NCI-H1092 (cell line): Measurements from ENCODE around the gene FBLN1.
"Not testable (repeated sequence)": the region's sequence is repeated elsewhere in the genome, so short reads cannot be mapped to it uniquely, and the experiment has no call there.

Experiments
- DNase-seq: peaks from one replicate; lab custom pipeline; 2025; lab: John Stamatoyannopoulos, UW

Gene FBLN1

DNA sequence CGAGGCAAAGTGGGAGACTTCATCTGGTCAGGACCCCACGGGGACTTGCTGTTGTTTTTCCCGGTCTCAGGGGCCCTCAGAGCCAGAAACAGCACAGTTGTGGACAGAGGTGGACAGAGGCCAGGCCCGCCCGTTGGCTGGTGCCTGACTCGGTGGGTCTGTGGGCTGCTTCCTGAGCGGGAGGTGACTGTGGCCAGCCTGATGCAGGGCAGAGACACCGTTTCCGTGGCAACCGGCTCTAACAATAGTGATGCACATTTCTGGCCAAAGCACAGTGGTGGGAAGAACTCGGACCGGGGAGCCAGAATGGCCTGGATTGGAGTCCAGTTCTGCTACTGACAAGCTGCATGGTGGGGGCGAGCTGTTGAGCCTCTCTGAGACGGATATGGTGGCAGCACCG lies 110.3 kb downstream of the FBLN1 start:
- no peak for DNase-seq

DNA sequence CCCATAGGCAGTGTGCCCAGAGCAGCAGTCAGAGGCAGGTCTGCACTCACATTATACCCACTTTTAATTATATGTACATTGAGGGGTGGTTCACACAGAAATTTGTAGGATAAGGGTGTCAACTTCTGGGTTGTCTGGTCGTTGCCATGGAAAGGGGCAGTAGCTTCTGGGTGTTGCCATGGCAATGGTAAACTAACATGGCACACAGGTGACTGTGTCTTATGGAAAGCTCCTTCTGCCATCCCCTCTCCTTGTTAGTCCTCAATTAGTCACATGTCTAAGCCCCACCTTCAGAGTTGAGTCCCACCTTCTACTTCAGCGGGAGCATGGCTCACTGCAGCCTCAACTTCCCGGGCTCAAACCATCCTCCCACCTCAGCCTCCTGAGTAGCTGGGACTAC lies 112.7 kb downstream of the FBLN1 start:
- DNase-seq: no peak

DNA sequence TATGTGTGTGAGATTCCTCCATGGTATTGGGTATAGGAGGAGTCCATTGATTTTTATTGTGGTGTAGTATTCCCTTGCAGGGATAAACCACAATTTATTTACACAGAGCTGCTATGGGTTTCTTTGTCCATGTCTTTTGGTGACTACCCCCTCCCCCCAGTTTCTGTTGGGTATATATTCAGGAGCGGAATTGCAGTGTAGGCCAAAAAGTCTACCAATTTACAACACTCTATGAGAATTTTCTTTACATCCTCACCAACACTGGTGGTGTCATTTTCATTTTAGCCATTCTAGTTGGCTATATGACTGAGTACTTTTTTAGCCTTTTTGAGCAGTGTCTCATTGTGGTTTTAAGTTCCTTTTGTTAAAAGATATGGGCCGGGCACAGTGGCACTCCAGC lies 113.7 kb downstream of the FBLN1 start:
- no peak for DNase-seq

DNA sequence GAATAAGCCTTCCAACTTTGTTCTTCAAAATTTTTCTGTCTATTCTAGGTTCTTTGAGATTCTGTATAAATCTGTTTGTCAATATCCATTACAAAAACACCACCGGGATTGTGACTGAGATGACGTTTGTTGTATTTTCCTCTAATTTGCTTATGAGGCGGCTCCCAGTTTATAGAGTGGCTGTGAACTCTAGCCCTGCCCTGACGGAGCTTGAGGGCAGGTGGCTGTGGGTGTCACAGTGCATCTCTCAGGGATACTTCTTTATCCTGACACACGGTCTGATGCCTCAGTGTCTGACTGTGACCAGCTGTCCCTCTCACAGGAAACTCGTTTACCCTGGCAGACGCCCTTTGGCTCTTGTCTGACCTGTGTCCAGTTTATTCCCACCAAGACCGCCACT lies 115.3 kb downstream of the FBLN1 start:
- no peak for DNase-seq

DNA sequence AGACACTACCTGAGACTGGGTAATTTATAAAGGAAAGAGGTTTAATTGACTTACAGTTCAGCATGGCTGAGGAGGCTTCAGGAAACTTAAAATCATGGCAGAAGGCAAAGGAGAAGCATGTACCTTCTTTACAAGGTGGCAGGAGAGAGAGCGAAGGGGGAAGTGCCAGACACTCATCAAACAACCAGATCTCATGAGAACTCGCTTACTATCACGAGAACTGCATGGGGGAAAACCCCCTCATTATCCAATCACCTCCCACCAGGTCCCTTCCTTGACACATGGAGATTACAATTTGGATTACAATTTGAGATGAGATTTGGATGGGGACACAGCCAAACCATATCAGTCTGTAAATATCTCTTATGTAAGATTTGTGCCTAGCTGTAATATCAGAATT lies 118.0 kb downstream of the FBLN1 start:
- DNase-seq: no peak

DNA sequence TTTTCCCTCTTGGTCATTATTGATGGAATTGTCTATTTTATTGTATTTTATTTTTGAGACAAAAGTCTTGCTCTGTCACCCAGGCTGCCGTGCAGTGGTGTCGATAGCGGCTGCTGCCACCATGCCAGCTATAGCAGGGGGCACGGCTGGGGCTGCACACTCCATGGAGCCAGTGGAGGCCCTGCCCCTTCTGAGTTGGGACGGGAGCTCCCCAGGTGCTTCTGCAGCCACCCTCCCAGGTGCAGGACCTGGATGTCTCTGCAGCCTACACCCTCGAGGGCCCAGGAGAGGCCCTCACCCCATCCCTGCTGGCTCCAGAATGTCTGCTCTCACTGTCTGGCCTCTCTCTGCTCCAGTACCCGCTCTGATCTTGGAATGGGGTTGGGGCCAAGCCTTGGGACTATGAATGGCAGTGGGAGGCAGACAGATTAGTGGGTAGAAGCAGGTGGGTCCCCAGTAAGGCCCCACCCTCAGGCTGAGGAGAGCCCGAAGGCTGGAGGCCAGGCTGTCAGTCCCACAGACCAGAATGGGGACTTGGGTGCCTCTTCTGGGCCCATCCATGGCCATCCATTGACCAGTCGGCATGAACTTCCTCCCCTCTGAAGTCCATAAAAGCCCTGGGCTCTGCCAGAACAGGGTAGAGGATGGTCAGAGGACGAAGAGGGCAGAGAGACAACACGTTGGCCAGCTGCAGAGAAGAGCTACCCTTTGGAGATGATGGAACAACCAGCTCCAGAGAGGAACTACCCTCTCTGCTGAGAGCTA lies 119.3 kb downstream of the FBLN1 start:
- DNase-seq: no peak

DNA sequence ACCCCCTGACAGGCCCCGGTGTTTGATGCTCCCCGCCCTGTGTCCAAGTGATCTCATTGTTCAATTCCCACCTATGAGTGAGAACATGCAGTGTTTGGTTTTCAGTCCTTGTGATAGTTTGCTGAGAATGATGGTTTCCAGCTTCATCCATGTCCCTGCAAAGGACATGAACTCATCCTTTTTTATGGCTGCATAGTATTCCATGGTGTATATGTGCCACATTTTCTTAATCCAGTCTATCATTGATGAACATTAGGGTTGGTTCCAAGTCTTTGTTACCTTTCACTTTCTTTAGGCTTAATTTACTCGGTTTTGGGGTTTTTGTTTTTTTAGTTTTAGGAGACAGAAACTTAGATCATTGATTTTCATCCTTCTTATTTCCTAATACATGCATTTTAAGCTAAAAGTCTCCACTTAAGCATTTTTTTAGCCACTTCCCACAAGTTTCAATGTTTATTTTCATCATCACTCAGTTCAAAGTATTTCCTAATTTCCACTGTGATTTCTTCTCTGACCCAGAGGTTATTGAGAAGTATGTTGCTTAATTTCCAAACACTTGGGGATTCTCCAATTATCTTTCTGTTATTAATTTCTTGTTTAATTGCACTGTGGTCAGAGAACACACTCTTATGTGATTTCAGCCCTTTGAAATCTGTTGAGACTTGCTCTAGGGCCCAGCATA lies 120.9 kb downstream of the FBLN1 start:
- not testable (repeated sequence) for DNase-seq

DNA sequence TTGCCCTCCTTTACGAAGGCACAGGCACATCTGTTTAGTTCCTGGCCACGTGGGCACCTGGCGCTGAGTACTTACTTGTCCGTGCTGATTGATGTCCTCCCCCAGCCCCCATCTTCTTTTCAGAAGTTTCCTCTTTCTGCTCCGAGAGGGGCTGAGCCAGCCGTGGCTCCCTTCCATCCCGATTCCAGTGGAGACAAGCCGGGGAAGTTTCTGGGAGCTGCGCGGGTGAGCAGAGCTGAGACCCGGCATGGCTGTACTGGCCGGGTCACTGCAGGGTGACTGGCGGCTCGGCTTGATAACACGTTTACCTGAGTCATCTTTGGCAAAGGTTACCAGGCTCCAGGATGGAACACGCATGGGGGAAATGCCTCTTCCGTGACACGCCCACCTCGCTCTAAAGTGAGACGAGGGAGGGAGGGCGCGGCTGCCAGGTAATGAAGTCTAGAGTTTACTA lies 123.5 kb downstream of the FBLN1 start:
- no peak for DNase-seq

DNA sequence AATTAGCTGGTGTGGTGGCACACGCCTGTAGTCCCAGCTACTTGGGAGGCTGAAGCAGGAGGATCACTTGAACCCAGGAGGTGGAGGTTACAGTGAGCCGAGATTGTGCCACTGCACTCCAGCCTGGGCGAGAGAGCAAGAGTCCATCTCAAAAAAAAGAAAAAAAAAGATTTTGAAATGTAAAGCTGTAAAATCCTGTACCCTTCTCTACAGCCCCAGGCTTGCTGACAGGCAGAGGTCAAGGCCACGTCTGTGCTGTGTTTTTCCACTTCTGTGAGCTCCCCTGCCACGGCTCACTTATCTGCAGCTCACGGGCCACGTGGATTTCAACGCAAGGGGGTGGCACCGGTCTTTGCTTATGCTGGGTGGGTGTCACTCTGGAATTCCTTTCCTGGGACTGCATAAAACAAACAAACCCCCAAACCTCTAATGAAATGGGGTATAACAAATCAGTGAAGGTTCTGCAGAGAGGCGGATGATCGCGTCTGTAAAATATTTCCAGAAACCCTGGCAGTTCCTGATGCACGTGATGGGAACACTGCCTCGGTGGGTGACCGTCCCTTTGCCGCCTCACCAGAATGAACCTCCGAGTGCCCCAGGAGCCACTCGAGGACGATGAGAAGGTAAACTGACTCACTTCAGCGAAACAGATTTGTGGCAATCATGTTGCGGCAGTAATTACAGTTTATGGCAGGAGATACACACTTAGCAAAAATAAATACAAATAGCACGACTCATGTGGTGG lies 125.0 kb downstream of the FBLN1 start:
- DNase-seq: no peak

DNA sequence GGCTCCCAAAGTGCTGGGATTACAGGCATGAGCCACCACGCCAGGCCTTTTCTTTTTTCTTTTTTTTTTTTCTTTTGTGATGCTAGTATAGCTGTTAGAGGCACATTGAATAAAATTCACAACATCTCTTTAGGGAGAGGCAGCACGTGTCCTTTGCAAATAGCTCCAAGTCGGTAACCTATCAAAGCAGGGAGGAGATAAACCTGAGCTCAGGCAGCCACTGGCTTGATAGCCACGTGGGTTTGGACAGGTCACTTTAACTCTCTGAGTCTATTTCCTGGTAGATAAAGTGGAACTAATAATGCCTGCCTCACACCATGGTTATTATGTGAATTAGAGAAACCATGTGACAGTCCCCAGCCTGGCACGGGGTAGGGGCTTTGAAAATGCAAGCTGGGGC lies 125.8 kb downstream of the FBLN1 start:
- no peak for DNase-seq

DNA sequence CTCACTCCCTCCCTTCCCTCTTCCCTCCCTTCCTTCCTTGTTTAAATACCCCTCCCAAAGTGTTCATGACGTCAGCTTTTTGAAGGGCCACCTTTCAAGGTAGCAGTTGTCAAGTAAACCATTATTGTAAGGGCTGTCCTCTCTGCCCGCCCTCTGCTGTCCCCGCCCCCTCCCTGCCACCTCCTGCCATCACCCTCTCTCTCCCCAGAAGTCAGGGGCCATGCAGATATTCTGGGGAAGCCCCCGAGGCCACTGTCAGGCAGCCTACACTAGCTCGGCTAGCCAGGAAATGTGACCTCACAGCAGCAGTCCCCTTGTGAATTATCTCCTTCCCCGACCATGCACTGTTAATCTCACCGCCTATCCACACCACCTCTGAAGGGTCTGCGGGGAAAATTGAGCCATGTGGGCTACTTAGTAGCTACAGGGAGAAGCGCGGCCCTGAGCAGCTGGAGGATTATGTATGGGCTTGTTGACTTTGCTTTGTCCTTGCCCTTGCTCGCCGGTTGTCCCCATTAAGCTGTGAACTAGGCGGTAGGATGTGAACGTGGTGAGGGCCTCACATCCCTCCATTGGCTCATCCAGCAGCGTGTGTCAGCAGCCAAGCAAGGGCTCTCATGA lies 126.9 kb downstream of the FBLN1 start:
- no peak for DNase-seq

DNA sequence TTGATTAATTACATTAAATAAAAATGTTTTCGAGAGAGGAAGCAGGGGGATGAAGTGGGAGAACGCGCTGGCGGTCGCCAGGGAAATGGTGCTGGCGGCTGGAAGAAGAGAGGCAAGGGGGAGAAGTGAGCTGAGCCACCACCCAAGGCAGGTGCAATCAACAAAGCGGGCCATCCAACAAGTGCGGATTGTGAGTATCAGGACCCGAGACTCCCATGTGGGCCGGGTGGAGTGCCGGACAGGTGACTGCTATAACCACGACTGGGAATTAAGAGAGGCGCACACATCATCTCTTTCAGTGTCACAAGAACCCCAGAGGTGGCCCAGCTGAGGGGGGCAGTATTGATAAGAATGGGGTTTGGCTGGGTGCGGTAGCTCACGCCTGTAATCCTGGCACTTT lies 127.8 kb downstream of the FBLN1 start:
- no peak for DNase-seq

DNA sequence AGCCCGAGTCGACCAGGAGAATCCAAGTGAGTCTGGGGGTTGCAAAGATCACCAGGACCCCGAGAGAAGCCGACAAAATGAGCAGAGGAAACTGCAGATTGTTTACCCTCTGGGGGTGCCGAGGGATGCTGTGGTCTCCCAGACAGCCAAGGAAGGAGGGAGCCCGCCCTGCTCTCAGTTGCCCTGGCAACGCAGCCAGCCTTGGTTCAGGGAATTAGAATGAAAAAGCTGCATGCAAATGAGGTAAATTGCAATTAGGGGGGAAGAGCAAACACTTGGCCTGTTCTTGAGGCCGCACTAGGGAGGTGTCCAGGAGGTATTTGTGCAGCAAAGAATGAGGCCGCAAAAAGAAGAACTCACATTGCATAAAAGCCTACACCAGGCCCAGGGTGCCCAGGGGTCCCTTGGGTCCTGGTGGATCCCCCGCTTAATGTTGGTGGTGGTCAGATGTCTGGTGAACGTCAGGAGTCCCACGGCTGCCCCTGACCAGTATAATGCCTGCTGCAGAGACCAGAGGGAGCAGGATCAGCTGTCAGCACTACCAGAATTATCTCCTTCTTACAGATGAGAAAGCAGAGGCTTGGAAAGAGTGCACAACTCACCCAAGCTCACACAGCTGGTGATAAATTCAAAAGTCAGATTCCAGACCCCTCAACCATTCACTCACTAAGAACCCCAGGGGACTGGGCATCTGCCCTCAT lies 128.6 kb downstream of the FBLN1 start:
- DNase-seq: no peak

DNA sequence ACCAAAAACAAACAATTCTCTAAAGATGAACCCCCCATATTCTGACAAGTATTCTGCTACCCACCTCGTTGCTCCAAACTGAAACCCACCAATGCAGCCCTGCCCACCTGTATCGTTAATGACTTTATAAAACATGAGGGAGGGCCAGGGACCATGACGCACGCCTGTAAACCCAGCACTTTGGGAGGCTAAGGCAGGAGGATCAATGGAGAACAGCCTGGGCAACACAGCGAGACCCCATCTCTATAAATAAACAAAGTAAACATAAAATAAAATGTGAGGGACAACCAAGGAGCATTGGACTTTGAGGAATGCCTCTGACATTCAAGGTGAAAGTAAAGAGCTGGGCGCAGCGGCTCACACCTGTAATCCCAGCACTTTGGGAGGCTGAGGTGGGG lies 129.2 kb downstream of the FBLN1 start:
- DNase-seq: no peak

DNA sequence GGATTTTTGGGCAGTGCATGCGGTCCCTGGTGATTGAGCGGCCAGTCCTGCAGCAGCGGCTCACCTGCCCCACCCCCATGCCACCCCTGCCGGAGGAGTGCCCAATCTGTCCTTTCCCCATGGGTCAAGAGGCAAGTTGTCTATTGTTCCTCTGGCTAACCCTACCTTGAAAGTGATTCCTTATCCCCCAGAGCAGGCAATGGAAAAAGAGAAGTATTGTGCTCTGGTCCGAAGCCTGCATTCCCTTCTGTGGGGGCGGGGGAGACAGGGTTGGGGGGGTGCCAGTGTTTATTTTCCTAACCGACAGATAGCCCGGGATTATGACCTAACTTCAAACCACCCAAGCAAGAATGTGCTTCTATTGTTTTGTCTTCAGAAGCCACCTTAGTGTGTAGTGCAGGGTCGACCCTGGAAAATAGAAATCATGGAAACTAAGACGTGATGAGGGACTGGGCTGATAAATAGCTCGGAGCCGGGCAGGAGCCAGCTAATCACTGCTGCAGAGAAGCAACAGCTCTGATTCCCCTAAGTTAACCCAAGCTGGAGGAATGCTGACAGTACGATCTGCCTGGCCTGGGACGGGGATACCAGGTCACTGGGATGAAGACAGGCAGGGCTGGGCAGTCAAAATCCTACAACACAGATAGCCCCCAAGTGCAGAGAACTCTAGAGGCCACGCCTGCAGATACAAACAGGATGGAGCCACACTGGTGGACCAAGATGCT lies 130.3 kb downstream of the FBLN1 start:
- no peak for DNase-seq

DNA sequence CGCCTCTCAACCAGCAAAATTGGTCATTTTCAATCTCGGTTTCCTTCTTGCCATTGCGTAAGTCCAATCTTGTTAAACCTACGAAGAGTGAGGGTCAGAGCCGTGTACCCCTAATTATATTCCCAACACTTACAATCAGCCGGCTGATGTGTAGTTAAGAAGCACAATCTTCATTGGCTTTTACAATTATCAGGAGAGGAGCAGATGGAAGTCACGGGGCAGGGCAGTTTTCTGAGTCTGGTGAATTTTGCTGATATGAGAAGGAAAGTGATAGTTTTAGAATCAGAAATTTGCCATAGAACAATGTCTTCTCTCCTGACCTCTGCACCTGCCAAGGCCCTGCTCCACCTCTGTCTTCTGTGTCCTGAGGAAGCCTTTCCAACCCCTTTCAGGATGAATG lies 134.0 kb downstream of the FBLN1 start:
- no peak for DNase-seq

DNA sequence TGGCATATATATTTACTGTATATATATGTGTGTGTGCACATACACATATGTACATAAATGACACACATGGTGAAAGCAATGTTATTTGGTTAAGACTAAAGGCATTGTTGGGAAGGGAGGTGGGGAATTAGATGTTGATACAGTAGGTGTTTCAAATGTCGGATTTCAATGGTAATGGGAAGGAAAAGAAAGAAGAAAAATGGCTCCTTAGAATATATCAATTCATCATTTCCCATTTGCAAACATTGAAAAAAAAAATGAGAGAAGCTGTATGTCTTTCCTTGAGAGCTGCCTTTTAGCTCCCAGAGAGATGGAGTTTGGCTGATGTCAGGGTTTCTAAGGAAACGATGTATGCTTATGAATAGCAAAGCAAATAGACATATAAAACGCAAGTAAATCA lies 135.5 kb downstream of the FBLN1 start:
- DNase-seq: no peak

DNA sequence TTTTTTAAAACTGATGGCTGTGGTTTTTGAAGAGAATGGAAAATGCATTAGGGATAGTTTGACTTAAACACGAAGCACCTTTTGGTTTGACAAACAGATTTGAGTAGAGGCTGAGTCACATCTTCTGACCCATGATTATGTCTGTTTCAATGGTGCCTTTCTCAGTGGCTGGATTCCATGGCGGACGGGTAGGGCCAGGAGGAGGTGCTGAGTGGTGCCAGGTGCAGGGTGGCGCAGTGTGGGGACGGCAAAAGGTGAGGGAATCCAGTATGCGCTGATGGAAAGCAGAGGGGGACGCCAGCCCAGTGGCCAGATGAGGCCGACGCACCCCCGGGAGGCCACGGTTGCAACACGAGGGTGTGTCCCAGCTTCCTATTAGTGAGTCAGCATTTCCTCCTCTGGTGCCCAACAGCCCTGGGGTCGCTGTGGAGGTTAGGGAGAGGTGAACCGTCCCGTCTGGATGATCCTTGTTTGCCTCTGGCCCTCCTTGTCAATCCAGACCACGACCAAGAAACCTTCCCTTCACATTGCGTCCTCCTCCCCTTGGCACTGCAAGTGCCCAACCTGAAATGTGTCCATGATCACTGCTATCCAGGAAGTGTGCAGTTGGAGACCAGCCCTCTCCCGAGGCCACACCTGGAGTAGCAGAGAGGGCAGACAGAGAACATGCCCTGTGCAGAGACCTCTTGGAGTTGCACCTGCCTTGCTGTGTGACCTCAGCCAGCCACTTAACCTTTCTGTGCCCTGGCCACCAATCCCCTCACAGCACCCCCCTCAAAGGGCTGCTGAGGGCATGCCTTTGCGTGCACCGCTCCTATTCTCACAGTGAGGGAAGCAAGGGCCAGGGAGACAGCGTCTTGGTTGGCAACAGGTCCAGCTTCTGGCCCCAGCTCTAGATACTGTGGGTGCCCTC lies 136.4 kb downstream of the FBLN1 start:
- DNase-seq: no peak

DNA sequence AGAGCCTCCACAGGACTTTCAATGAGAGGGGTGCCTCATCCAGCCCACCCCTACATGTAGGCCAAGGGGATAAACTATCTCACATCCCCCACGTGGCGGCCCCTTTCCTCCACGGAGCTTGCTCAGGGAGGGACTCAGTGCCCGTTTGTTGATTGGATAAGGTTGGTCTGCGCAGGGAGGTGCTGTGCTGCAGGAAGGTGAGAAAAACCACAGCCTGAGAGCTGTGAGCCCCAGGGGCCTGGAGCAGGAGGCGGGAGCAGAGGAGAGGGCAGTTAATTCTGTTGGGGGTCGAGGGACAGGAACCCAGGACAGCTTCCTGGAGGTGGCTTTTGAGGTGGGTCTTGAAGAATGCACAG lies 137.0 kb downstream of the FBLN1 start:
- no peak for DNase-seq

DNA sequence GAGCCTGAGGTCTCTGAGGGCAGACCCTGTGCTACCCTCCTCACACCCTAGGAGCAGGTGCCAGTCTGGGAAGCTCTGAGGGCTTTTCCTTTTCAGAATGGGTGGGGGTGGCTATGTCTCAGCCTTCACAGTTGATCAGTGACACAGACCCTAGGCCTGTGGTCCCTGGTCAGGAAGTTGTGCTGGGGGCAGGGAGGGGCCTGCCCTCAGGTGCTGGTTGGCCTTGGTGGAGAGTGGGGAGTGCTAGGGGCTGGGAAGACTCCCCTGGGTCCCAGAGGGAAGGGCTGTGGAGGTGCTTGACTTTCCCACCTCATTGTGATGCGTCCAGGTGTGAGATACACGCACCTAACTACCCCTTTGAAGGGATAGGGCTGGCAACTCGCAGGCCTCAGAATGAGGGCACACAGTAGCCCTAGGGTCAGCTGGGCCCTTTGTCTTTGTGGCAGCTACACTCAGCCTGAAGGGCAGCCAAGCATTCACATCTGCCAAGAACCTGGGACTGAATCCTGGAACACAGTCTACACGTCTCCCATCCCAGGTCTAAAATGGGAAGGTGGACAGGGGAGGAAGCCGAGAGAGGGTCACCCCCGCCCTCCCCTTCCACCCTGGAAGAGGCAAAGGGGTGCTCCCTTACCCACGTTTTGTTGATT lies 137.7 kb downstream of the FBLN1 start:
- no peak for DNase-seq
